SJCRH30 (cell line): Measurements from ENCODE around the gene FURIN. TPM values are rescaled to one million over a fixed set of nuclear protein-coding genes. Genes with fewer than 3 reads are reported as not detected.

Source experiments
- DNase-seq, 2 experiments: peaks; one replicate each; pipeline ENCODE4 v3.0.0-alpha.2; 2015 to 2020
- H3K27ac ChIP-seq: fragments of 250-450 bp; sonication (Bioruptor Pico); 2 replicates; pipeline ENCODE4 v1.5.1; 2020; ENCODE audit warnings: mild to moderate bottlenecking, moderate library complexity
- H3K27me3 ChIP-seq: fragments of 250-450 bp; sonication (Bioruptor Pico); 2 replicates; pipeline ENCODE4 v1.5.1; 2020; ENCODE audit warnings: mild to moderate bottlenecking, moderate library complexity
- H3K36me3 ChIP-seq: fragments of 250-450 bp; sonication (Bioruptor Pico); 2 replicates; pipeline ENCODE4 v1.5.1; 2020; ENCODE audit warnings: mild to moderate bottlenecking, moderate library complexity
- H3K4me1 ChIP-seq: fragments of 250-450 bp; sonication (Bioruptor Pico); 2 replicates; pipeline ENCODE4 v1.5.1; 2020; ENCODE audit warnings: mild to moderate bottlenecking, moderate library complexity
- H3K4me3 ChIP-seq: fragments of 250-450 bp; sonication (Bioruptor Pico); 2 replicates; pipeline ENCODE4 v1.5.1; 2020; ENCODE audit warnings: mild to moderate bottlenecking, moderate library complexity
- H3K9me3 ChIP-seq: fragments of 250-450 bp; sonication (Bioruptor Pico); replicated peaks from 2 replicates; pipeline ENCODE4 v1.5.1; 2020; ENCODE audit warnings: mild to moderate bottlenecking, moderate library complexity
- total RNA-seq: library from RNA; depleted of rRNA; stranded (reverse); fragments of >200 nt; shearing (Covaris generic); gene quantifications from 2 replicates; pipeline ENCODE4 v1.2.3, GENCODE V29; 2014; rRNA removed

The FURIN gene
- total RNA-seq, 1 experiment from 2014 or later, result 12.0 TPM

DNA sequence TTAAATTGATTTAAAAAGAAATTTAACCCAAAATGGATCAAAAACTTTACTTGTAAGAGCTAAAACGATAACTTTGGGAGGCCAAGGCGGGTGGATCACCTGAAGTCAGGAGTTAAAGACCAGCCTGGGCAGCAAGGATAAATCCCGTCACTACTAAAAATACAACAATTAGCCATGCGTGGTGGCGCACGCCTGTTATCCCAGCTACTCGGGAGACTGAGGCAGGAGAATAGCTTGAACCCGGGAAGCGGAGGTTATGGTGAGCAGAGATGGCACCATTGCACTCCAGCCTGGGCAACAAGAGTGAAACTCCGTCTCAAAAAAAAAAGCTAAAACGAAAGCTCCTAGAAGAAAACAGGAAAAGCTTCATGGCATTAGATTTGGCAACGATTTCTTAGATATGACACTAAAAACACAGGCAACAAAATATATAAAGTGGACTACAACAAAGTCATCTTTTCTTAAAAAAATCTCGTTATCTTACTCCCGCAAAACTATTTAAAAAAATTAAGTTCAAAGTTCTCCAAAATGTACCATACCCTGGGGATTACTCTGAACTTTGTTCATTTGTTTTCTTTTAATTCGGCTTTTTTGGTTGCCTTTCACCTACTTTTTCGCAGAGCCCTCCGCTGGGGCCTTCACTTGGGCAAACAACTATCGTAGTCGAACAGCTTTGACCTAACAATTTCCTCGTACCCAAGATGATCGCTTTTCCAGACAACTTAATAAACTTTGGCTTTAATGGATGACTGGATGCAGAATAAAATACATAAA lies 61.0 kb downstream of the FURIN start:
- DNase-seq, result no peak
- Histone ChIP-seq H3K4me1 (peaks cover 8% of the 10 kb centered on the region), H3K27ac (peak overlapping the region; percentile 66), H3K36me3 (no peaks in the 10 kb centered on the region), H3K9me3 (no peaks in the 10 kb centered on the region), H3K27me3 (no peaks in the 10 kb centered on the region), H3K4me3 (peak overlapping the region; percentile 66)

DNA sequence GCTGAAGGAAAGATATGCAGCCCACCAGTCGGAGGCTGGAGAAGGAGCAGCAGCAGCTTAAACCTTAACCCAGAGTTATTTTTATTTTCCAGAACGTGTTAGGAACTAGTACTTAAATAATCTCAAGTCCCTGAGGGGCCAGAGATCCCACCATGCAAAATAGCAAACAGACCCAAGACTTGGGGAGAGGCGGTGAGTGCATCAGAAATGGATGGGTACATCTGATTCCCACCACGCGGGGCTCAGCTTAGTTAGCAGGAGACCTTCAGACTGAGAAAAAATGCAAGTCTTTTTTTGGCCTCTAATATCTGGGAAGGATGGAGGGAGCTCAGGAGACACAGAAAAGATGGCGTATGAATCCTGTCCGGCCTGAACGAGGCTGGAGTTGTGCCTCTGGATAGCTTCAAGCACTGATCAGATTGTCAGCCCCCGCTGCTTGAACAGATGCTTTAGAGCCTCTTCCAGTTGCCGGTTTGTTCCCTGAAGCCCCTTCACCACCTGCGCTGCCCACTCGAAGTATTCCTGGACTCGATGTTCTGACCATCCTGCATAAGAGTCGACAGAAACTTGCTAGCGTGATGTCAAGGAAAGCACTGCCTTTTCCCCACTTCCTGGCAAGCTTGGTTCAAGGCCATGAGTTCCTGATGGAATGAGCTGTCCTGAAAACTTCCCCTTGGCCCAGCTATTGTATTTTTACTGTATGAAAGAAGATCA lies 62.6 kb downstream of the FURIN start:
- no peak overlapping the region for H3K27ac ChIP-seq
- no peak for DNase-seq
- no peaks in the 10 kb centered on the region for H3K27me3 ChIP-seq
- H3K4me1 ChIP-seq, result peaks cover 9% of the 10 kb centered on the region
- H3K36me3 ChIP-seq, result no peaks in the 10 kb centered on the region
- no peak overlapping the region; the same call in 1 of the 2 replicates for H3K4me3 ChIP-seq
- no peaks in the 10 kb centered on the region for H3K9me3 ChIP-seq

DNA sequence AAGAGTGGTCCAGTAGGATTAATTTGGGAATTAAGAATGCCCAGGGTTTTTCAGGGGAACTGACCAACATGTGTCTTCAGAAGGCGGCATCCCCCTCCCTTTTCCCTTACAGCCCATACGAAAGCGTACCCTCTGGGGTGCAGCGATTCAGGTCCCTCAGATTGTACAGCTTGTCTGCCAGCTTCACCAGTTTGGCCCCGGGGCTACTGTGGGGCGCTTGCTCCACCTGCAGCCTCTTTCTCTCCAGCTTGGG lies 63.1 kb downstream of the FURIN start:
- no peak for DNase-seq
- Histone ChIP-seq H3K9me3 (no peaks in the 10 kb centered on the region), H3K27me3 (no peaks in the 10 kb centered on the region), H3K4me3 (peak overlapping the region; percentile 70), H3K27ac (no peak overlapping the region), H3K36me3 (no peaks in the 10 kb centered on the region), H3K4me1 (peaks cover 11% of the 10 kb centered on the region)

DNA sequence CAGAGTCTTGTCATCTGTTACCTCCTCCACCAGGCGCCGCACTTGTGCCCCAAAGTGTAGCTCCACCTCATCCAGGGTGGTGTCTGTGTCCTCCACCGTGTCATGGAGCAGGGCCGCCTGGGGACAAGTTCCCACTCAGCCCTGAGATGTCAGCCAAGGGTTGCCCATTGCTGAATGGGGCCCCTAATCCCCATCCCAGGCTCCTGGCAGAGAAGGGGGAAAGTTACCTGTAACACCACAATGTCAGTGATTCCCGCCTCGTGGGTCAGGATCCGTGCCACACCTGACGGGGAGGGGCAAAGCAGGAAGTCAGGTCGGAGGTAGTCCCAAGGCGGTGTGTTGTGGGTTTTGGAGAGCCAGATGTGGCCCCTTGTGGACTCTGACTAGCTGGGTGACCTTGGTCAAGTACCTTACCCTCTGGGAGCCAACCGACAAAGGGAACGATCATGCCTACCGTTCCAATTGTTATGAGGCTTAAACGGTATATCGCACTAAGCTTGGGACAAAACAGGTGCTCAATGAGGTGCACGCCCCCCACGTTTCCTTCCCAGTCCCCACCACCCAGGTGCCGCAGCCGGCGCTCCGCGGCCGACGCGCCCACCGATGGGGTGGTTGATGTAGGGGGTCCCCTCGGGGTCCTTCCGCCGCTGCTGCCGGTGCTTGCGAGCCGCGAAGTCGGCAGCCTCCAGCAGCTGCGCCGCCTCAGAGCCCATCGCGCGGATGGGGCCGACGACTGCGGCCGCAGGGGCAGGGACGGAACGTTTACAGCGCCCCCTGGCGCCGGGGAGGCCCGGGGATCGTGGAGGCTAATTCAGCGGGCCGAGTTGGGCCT lies 63.7 kb downstream of the FURIN start, which contains the start of gene HDDC3:
Gene HDDC3 (minus strand): TSS at position 722 of the 832 bp plus-strand sequence. CDS start 9 bp downstream, at position 713.
- peak; percentile 88 to 95 for DNase-seq
- no peaks in the 10 kb centered on the region for H3K27me3 ChIP-seq
- peaks cover 11% of the 10 kb centered on the region for H3K4me1 ChIP-seq
- peaks cover 4% of the 10 kb centered on the region; the same call in 1 of the 2 replicates for H3K36me3 ChIP-seq
- H3K9me3 ChIP-seq, result no peaks in the 10 kb centered on the region
- peak within 1 kb of the TSS; percentile 70 for H3K4me3 ChIP-seq
- H3K27ac ChIP-seq, result peak within 1 kb of the TSS; percentile 16; the same call in 1 of the 2 replicates

DNA sequence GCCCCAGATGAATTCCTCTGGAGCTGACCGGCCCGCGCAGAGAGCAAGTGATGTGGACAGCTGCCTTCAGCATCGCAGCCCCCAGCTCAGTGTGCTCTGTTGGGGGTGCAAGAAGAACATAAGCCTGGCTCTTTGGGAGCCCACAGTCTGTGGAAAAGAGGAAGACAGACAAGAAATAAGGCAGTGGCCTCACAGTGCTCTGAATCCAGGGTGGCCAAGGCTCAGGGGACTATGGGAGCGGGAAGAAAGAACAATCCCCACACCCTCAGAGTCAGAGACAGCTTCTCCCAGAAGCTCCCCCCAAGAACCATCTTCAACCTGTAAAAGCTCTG lies 64.2 kb downstream of the FURIN start:
- Histone ChIP-seq H3K4me3 (peak overlapping the region; percentile 70), H3K9me3 (no peaks in the 10 kb centered on the region), H3K27ac (no peak overlapping the region; the same call in 1 of the 2 replicates), H3K36me3 (peaks cover 6% of the 10 kb centered on the region), H3K27me3 (no peaks in the 10 kb centered on the region), H3K4me1 (peaks cover 11% of the 10 kb centered on the region)
- DNase-seq, result no peak

Other genes starting within 250 kb of the FURIN start
- 54.2 and 65.9 TPM in 2 replicates for gene BLM, start 151.2 kb upstream of the FURIN start, total RNA-seq
- gene FES, start 15.9 kb downstream of the FURIN start, total RNA-seq, result 0.25 and 1.1 TPM in 2 replicates
- gene MAN2A2, start 34.7 kb downstream of the FURIN start, total RNA-seq, result 11.0 and 12.6 TPM in 2 replicates
- gene HDDC3, start 64.0 kb downstream of the FURIN start, total RNA-seq, result 4.6 and 4.7 TPM in 2 replicates
- gene UNC45A, start 66.7 kb downstream of the FURIN start, total RNA-seq, result 40.7 and 42.4 TPM in 2 replicates
- gene RCCD1, start 86.3 kb downstream of the FURIN start, total RNA-seq, result 6.8 and 8.6 TPM in 2 replicates
- 250 and 275 TPM in 2 replicates for gene PRC1, start 125.9 kb downstream of the FURIN start, total RNA-seq
- 7.5 and 8.6 TPM in 2 replicates for gene VPS33B, start 154.0 kb downstream of the FURIN start, total RNA-seq
- gene SV2B, start 231.7 kb downstream of the FURIN start, total RNA-seq, result not detected in 2 replicates